ENCODE measurements around the gene IL1RAPL1. TPM values are rescaled to one million over a fixed set of nuclear protein-coding genes. Genes with fewer than 3 reads are reported as not detected.
A peak's percentile ranks its signal among the peaks of the same experiment; 100 is the strongest.

IL1RAPL1 gene
- polyA plus RNA-seq, 2 of the 4 experiments (the other 2 are of a cell fraction), result not detected

GRCh38 chrX:29560065-29560464 is 972.8 kb downstream of the IL1RAPL1 start:
- ATAC-seq (no peak), DNase-seq (ENCODE audit: low read depth in 1 of 2, low spot score in 1 of 2) (no peak), FAIRE-seq (no peak)
- Histone ChIP-seq H3K4me3 (no peak overlapping the region), H3K4me1 (no peaks in the 10 kb centered on the region), H3K4me2 (no peak overlapping the region), H3K9me3 (0 out of 3 replicates have a peak, but pooled peaks cover 9% of the 10 kb centered on the region), H3K27ac (no peak overlapping the region)
- no peak for TF ChIP-seq NPAS2 (CRISPR knock-in tag; IDR thresholded peaks at IDR 0.05; ENCODE audit: borderline replicate concordance)
- no peak for TF ChIP-seq TP53 (CRISPR knock-in tag; IDR thresholded peaks at IDR 0.05)
- TF ChIP-seq NFE2L2 (conservative IDR thresholded peaks at IDR 0.05; ENCODE audit: low read length), result no peak
- TF ChIP-seq NR3C1 (IDR thresholded peaks at IDR 0.05), result no peak
- no peak for TF ChIP-seq FOXS1 (CRISPR knock-in tag; IDR thresholded peaks at IDR 0.05)
- no peak for TF ChIP-seq POLR2AphosphoS2 (conservative IDR thresholded peaks at IDR 0.05; ENCODE audit: low read length)
- no peak for TF ChIP-seq HOXB13 (CRISPR knock-in tag; IDR thresholded peaks at IDR 0.05; ENCODE audit: low read depth)
- TF ChIP-seq, protein P1, sequence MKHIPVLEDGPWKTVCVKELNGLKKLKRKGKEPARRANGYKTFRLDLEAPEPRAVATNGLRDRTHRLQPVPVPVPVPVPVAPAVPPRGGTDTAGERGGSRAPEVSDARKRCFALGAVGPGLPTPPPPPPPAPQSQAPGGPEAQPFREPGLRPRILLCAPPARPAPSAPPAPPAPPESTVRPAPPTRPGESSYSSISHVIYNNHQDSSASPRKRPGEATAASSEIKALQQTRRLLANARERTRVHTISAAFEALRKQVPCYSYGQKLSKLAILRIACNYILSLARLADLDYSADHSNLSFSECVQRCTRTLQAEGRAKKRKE (CRISPR knock-in tag; IDR thresholded peaks at IDR 0.05; ENCODE audit: low read depth), result no peak
- TF ChIP-seq ZC3H11A (IDR thresholded peaks at IDR 0.05), result no peak
- TF ChIP-seq, protein P2, sequence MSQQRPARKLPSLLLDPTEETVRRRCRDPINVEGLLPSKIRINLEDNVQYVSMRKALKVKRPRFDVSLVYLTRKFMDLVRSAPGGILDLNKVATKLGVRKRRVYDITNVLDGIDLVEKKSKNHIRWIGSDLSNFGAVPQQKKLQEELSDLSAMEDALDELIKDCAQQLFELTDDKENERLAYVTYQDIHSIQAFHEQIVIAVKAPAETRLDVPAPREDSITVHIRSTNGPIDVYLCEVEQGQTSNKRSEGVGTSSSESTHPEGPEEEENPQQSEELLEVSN (IDR thresholded peaks at IDR 0.05; ENCODE audit: borderline replicate concordance, low read depth), result no peak
- no peak for TF ChIP-seq HDAC2 (IDR thresholded peaks at IDR 0.05)
- TF ChIP-seq HOXA7 (CRISPR knock-in tag; IDR thresholded peaks at IDR 0.05), result no peak
- TF ChIP-seq HMGXB4 (CRISPR knock-in tag; IDR thresholded peaks at IDR 0.05; ENCODE audit: borderline replicate concordance), result no peak
- TF ChIP-seq HEYL (CRISPR knock-in tag; IDR thresholded peaks at IDR 0.05), result no peak
- TF ChIP-seq EHF (CRISPR knock-in tag; IDR thresholded peaks at IDR 0.05), result no peak
- no peak for TF ChIP-seq ESRRA (IDR thresholded peaks at IDR 0.05; ENCODE audit: borderline replicate concordance, low read length)
- TF ChIP-seq SMC3 (IDR thresholded peaks at IDR 0.05), result no peak
- CTCF ChIA-PET, result no interaction called here
- WGBS (ENCODE audit: missing lambda C conversion rate), result 55% methylated on average over 1 of the region's 1 CpG
- POLR2A ChIA-PET, result no interaction called here

GRCh38 chrX:29561417-29561816 is 974.2 kb downstream of the IL1RAPL1 start:
- FAIRE-seq (peak; percentile 92), ATAC-seq (no peak), DNase-seq (ENCODE audit: low read depth in 1 of 2, low spot score in 1 of 2) (no peak)
- TF ChIP-seq MYC (IDR thresholded peaks at IDR 0.05; ENCODE audit: borderline replicate concordance, low read length) (no peak), MAZ (IDR thresholded peaks at IDR 0.05; ENCODE audit: borderline replicate concordance, low read depth, low read length) (no peak), CHD4 (IDR thresholded peaks at IDR 0.05; ENCODE audit: borderline replicate concordance) (no peak), EP300 (IDR thresholded peaks at IDR 0.05) (no peak), FOXS1 (CRISPR knock-in tag; IDR thresholded peaks at IDR 0.05) (no peak), RARB (CRISPR knock-in tag; IDR thresholded peaks at IDR 0.05) (no peak), MAFK (IDR thresholded peaks at IDR 0.05; ENCODE audit: partially characterized antibody) (no peak), RNF2 (IDR thresholded peaks at IDR 0.05; ENCODE audit: borderline replicate concordance, low read depth) (no peak), GATA3 (IDR thresholded peaks at IDR 0.05; ENCODE audit: borderline replicate concordance) (no peak), CEBPB (IDR thresholded peaks at IDR 0.05) (no peak), ZC3H11A (IDR thresholded peaks at IDR 0.05) (no peak), CBX8 (IDR thresholded peaks at IDR 0.05) (no peak), HOXA7 (CRISPR knock-in tag; IDR thresholded peaks at IDR 0.05) (no peak), HEYL (CRISPR knock-in tag; IDR thresholded peaks at IDR 0.05) (no peak), POLR2AphosphoS2 (conservative IDR thresholded peaks at IDR 0.05; ENCODE audit: low read length) (no peak), ESRRA (IDR thresholded peaks at IDR 0.05; ENCODE audit: borderline replicate concordance, low read length) (no peak)
- TF ChIP-seq, protein P3, sequence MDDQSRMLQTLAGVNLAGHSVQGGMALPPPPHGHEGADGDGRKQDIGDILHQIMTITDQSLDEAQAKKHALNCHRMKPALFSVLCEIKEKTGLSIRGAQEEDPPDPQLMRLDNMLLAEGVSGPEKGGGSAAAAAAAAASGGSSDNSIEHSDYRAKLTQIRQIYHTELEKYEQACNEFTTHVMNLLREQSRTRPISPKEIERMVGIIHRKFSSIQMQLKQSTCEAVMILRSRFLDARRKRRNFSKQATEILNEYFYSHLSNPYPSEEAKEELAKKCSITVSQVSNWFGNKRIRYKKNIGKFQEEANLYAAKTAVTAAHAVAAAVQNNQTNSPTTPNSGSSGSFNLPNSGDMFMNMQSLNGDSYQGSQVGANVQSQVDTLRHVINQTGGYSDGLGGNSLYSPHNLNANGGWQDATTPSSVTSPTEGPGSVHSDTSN (IDR thresholded peaks at IDR 0.05), result no peak
- TF ChIP-seq, protein P4, sequence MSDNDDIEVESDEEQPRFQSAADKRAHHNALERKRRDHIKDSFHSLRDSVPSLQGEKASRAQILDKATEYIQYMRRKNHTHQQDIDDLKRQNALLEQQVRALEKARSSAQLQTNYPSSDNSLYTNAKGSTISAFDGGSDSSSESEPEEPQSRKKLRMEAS (IDR thresholded peaks at IDR 0.05), result no peak
- 0 out of 3 replicates have a peak, but pooled peaks cover 9% of the 10 kb centered on the region for H3K9me3 ChIP-seq
- no peak overlapping the region for H3K4me3 ChIP-seq
- POLR2A ChIA-PET, result no interaction called here
- no peaks in the 10 kb centered on the region for H3K4me1 ChIP-seq
- no peak overlapping the region for H3K4me2 ChIP-seq
- CTCF ChIA-PET, result no interaction called here
- H3K27ac ChIP-seq, result no peak overlapping the region
- 65% methylated on average over 3 of the region's 3 CpGs for WGBS (ENCODE audit: missing lambda C conversion rate)
